Calu3 (cell line): Measurements from ENCODE around the gene NECAP2. TPM values are rescaled to one million over a fixed set of nuclear protein-coding genes. Genes with fewer than 3 reads are reported as not detected.

ENCODE experiments used
- BruUV-seq: library from RNA; stranded (reverse); fragments of 400-500 nt; replicated peaks from 2 replicates; lab custom pipeline; 2021; lab: Mats Ljungman, UMichigan
- CTCF ChIA-PET: fragments of 300-600 bp; sonication (Branson Sonifier 250); formaldehyde crosslinking; loops from one replicate; lab custom pipeline; 2022; ENCODE audit warnings: antibody characterized with exemption; lab: Charles Lee
- DNase-seq: peaks from one replicate; pipeline ENCODE4 v3.0.0; 2022
- H3K27ac Mint-ChIP-seq: one replicate; pipeline ENCODE4 v1.8.0; 2022; ENCODE audit warnings: mixed read lengths; ENCODE audit not compliant: unreplicated experiment
- H3K27me3 Mint-ChIP-seq: one replicate; pipeline ENCODE4 v1.8.0; 2022; ENCODE audit warnings: mixed read lengths; ENCODE audit not compliant: unreplicated experiment
- H3K36me3 Mint-ChIP-seq: one replicate; pipeline ENCODE4 v1.8.0; 2022; ENCODE audit warnings: mild to moderate bottlenecking, moderate library complexity, mixed read lengths; ENCODE audit not compliant: insufficient read depth, unreplicated experiment
- H3K4me1 Mint-ChIP-seq: one replicate; pipeline ENCODE4 v1.8.0; 2022; ENCODE audit warnings: mild to moderate bottlenecking, low read depth, mixed read lengths; ENCODE audit not compliant: unreplicated experiment
- H3K4me3 Mint-ChIP-seq: one replicate; pipeline ENCODE4 v1.8.0; 2022; ENCODE audit warnings: mild to moderate bottlenecking, low read depth, moderate library complexity, mixed read lengths; ENCODE audit not compliant: unreplicated experiment
- H3K9me3 Mint-ChIP-seq: one replicate; pipeline ENCODE4 v1.8.0; 2022; ENCODE audit warnings: low read depth, mixed read lengths; ENCODE audit not compliant: unreplicated experiment
- CTCF ChIP-seq: fragments of 200-600 bp; IDR thresholded peaks from one replicate; pipeline ENCODE4 v1.8.0; 2022; ENCODE audit warnings: antibody characterized with exemption; ENCODE audit not compliant: unreplicated experiment
- intact Hi-C: fragments of 100-400 bp; cut with micrococcal nuclease; formaldehyde crosslinking; loops from one replicate; pipeline ENCODE4 v1.10.0; 2022; ENCODE audit not compliant: unreplicated experiment
- total RNA-seq: library from RNA; stranded (reverse); gene quantifications from 2 replicates; pipeline ENCODE4 v1.2.3, GENCODE V29; 2022

Gene NECAP2
- total RNA-seq, 1 experiment from 2014 or later, result 28.1 TPM

- Mint-ChIP-seq H3K4me1 (peaks cover 4% of the 10 kb centered on the region), H3K36me3 (peaks cover 25% of the 10 kb centered on the region), H3K27me3 (no peaks in the 10 kb centered on the region), H3K27ac (no peak overlapping the region), H3K9me3 (no peaks in the 10 kb centered on the region), H3K4me3 (no peak overlapping the region)
- intact Hi-C loops, result no loop called here
- no peak for TF ChIP-seq CTCF
- BruUV-seq, result no TSS peak
- CTCF ChIA-PET, result no interaction called here
- DNase-seq, result no peak
Observed at GRCh38 chr1:16445052-16445451, 4.5 kb downstream of the NECAP2 start.

DNA sequence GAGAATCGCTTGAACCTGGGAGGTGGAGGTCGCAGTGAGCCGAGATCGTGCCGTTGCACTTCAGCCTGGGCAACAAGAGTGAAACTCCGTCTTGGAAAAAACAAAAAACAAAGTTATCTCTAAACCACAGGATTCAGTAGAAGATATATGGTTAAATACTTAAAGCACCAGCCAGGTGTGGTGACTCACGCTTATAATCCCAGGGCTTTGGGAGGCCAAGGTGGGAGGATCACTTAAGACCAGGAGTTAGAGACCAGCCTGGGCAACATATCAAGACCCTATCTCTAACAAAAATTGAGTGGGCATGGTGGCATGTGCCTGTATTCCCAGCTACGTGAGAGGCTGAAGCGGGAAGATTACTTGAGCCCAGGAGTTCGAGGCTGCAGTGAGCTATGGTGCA is 5.6 kb downstream of the NECAP2 start:
- Mint-ChIP-seq H3K27ac (no peak overlapping the region), H3K36me3 (peaks cover 18% of the 10 kb centered on the region), H3K9me3 (no peaks in the 10 kb centered on the region), H3K27me3 (no peaks in the 10 kb centered on the region), H3K4me3 (no peak overlapping the region), H3K4me1 (no peaks in the 10 kb centered on the region)
- BruUV-seq, result no TSS peak
- no peak for DNase-seq
- CTCF ChIA-PET, result no interaction called here
- intact Hi-C loops, result no loop called here
- no peak for TF ChIP-seq CTCF

DNA sequence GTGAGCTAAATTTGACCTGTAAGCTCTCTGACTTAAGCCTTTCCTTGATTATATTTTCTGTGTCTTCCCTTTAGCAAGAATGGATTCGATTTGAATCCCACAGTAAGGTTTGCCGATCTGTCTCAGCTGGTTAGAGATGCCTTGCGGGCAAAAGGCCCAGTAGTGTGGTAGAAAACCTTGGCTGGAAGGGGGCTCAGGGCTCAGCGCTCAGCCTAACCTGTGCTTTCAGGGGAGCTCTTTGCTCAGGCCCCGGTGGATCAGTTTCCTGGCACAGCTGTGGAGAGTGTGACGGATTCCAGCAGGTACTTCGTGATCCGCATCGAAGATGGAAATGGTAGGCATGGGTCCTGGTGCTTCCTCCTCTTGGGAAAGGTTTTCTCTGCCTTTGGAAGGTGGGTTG is 7.1 kb downstream of the NECAP2 start:
- Mint-ChIP-seq H3K27me3 (no peaks in the 10 kb centered on the region), H3K4me1 (no peaks in the 10 kb centered on the region), H3K9me3 (no peaks in the 10 kb centered on the region), H3K36me3 (peaks cover 19% of the 10 kb centered on the region), H3K4me3 (no peak overlapping the region), H3K27ac (no peak overlapping the region)
- intact Hi-C loops, result no loop called here
- CTCF ChIA-PET, result no interaction called here
- no peak for TF ChIP-seq CTCF
- DNase-seq, result no peak
- BruUV-seq, result no TSS peak

GRCh38 chr1:16449065-16449464 is 8.5 kb downstream of the NECAP2 start:
- CTCF ChIA-PET, result interaction anchor here (0.5 kb wide), 1 partner anchor 1704 kb away, joined by 5 read pairs; no protein-coding TSS in a partner anchor
- TF ChIP-seq CTCF, result no peak
- Mint-ChIP-seq H3K27me3 (no peaks in the 10 kb centered on the region), H3K9me3 (no peaks in the 10 kb centered on the region), H3K36me3 (peaks cover 18% of the 10 kb centered on the region), H3K4me3 (no peak overlapping the region), H3K4me1 (no peaks in the 10 kb centered on the region), H3K27ac (no peak overlapping the region)
- BruUV-seq, result no TSS peak
- DNase-seq, result no peak
- intact Hi-C loops, result no loop called here
